Measurements from ENCODE around the gene PRORP.
"Not testable (repeated sequence)": the region's sequence is repeated elsewhere in the genome, so short reads cannot be mapped to it uniquely, and the experiment has no call there.

Gene PRORP

GRCh38 chr14:35140718-35141581 is 18.6 kb downstream of the PRORP start:
- DNase-seq: no peak

- DNase-seq: no peak
Observed at GRCh38 chr14:35144029-35144428, 21.7 kb downstream of the PRORP start.

GRCh38 chr14:35146711-35147149 is 24.4 kb downstream of the PRORP start:
- DNase-seq: no peak

GRCh38 chr14:35147186-35147585 is 24.8 kb downstream of the PRORP start:
- DNase-seq: no peak

- no peak for DNase-seq
Observed at GRCh38 chr14:35147711-35148110, 25.4 kb downstream of the PRORP start.

GRCh38 chr14:35149239-35149638 is 26.9 kb downstream of the PRORP start:
- no peak for DNase-seq

GRCh38 chr14:35152531-35152930 is 30.2 kb downstream of the PRORP start:
- DNase-seq: not testable (repeated sequence)

GRCh38 chr14:35154016-35154415 is 31.7 kb downstream of the PRORP start:
- DNase-seq: no peak

GRCh38 chr14:35155962-35156361 is 33.6 kb downstream of the PRORP start:
- peak; percentile 60 for DNase-seq

- DNase-seq: no peak
Observed at GRCh38 chr14:35158491-35158890, 36.1 kb downstream of the PRORP start.

- DNase-seq: no peak
Observed at GRCh38 chr14:35158951-35159653, 36.8 kb downstream of the PRORP start.

GRCh38 chr14:35159742-35160409 is 37.5 kb downstream of the PRORP start:
- DNase-seq: peak; percentile 91

- peak; percentile 19 for DNase-seq
Observed at GRCh38 chr14:35161231-35161630, 38.9 kb downstream of the PRORP start.

GRCh38 chr14:35163384-35163783 is 41.0 kb downstream of the PRORP start:
- no peak for DNase-seq

GRCh38 chr14:35164849-35165248 is 42.5 kb downstream of the PRORP start:
- no peak for DNase-seq

- DNase-seq: no peak
Observed at GRCh38 chr14:35167496-35167895, 45.1 kb downstream of the PRORP start.
